A172 (cell line): Measurements from ENCODE around the gene ID3. TPM values are rescaled to one million over a fixed set of nuclear protein-coding genes. Genes with fewer than 3 reads are reported as not detected.
A peak's percentile ranks its signal among the peaks of the same experiment; 100 is the strongest.
"Not testable (repeated sequence)": the region's sequence is repeated elsewhere in the genome, so short reads cannot be mapped to it uniquely, and the experiment has no call there.

Experiments
- DNase-seq: peaks from one replicate; pipeline ENCODE4 v3.0.0-alpha.2; 2015; ENCODE audit warnings: low spot score
- total RNA-seq: library from RNA; depleted of rRNA; stranded (reverse); fragments of >200 nt; shearing (Covaris generic); gene quantifications from 2 replicates; pipeline ENCODE4 v1.2.3, GENCODE V29; 2014

ID3 gene
- total RNA-seq, 1 experiment from 2014 or later, result 244 TPM

DNA sequence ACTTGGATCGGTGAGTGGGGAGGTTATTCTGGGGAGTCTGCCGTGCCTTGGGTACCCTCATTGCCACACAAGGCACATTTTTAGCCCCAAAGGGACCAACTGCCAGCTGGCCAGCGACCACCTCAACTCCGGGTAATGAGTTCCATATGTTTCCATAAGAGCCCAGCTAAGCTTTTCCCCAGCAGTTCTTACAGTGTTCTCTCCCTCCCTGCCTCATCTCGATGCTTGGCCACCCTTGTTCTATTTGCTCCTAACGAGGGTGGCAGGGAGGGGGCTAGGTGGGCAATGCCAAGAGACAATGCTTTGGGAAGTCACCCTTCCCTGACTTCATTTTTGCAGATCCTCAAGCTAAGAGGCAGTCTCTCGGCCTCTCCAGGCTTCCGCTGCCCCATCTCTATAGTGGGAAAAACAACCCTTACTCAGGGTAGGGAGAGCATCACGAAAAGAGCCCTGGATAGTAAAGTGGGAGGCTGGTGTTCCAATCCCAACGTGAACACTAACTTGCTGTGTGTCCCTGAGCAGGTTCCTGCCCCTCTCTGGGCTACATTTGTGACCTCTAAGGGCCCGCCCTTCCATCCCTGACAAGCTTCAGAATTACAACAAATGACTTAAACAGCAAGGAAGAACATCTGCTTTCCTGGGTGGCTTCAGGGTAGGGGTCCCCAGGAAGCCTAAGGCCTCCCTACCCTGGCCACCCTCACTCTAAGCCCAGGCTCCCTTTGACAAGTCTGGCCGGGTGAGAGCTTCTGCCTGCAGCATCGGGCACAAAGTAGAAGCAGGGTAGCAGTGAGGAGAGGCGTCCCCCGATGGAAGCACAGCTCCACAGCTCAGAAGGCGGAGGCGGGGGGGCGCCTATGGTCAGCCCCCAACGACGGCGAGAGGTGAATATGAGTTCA is 5.8 kb downstream of the ID3 start:
- DNase-seq, result no peak

DNA sequence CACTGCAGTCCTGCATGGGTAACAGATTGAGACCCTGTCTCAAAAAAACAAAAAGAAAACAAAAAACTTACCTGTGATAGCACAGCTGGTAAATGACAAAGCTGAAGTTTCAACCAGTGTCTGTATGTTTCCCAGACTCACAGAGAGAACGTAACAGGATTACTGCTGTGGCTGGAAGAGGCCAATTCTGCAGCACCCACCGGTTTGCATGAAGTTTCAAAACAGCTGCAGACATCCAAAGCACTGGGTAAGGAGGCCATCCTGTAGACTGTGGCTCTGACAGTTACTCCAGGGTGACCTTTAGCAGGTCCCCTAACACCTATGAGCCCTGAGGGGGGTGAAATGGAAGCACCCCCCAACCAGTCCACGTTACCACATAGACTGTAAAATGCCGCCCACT is 7.5 kb downstream of the ID3 start:
- DNase-seq, result no peak

DNA sequence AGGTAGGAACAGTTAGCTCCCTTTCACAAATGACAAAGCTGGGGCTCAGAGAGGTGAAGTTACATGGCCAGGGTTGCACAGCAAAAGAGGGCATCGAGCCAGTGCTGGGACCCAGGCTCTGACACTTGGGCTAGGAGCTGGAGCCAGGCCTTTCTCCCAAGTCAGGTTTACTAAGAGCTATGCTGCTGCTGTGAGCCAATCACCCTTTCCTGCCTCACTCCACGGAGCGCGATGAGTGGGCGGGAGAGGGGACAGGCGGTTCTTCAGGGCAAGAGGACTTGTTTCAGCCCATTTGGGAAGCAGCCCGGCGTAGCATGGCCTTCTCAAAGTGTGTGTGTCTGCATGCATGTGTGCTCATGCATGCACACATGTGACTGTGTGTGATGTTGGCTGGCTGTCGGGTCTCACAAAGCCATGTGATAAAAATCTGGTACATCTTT is 10.6 kb downstream of the ID3 start:
- DNase-seq, result no peak

DNA sequence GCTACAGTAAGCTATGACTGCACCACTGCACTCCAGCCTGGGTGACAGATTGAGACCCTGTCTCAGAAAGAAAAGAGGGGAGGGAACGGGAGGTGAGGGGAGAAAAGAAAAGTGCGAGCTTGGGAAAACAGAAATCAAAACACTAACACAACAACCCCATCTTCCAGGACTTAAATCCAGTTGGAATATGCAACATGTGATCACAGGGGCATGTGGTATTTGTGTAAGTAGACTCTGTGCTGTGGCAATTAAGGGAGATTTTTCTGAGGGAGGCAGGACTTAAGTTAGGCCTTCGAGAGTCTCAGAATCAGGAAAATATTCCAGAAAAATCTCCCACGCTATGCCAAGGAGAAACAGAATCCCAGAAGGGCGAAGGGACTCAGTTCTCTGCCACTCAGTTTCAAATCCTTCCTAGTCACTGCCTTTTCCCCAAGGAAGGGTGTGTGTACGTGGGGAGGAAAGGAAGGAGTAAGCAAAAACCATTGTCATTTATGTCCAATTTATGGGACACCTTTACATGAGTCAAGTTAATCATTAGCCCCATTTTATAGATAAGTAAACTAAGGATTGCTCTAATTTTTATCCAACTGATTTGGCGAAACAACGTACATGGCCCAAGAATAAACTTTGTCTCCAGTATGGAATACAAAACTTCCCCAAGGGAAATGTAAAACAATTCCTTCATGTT is 12.3 kb downstream of the ID3 start:
- no peak for DNase-seq

DNA sequence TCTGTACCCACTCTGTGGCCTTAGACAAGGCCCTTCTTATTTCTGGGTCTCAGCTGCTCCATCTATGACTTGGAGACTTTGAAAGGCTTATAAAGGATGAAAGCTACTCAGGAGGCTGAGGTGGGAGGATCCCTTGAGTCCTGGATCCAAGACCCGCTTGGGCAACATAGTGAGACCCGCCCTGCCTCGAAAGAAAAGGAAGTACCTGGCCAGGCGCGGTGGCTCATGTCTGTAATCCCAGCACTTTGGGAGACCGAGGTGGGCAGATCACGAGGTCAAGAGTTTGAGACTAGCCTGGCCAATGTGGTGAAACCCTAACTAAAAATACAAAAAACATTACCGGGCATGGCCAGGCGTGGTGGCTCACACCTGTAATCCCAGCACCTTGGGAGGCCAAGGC is 13.4 kb downstream of the ID3 start:
- DNase-seq, result no peak

DNA sequence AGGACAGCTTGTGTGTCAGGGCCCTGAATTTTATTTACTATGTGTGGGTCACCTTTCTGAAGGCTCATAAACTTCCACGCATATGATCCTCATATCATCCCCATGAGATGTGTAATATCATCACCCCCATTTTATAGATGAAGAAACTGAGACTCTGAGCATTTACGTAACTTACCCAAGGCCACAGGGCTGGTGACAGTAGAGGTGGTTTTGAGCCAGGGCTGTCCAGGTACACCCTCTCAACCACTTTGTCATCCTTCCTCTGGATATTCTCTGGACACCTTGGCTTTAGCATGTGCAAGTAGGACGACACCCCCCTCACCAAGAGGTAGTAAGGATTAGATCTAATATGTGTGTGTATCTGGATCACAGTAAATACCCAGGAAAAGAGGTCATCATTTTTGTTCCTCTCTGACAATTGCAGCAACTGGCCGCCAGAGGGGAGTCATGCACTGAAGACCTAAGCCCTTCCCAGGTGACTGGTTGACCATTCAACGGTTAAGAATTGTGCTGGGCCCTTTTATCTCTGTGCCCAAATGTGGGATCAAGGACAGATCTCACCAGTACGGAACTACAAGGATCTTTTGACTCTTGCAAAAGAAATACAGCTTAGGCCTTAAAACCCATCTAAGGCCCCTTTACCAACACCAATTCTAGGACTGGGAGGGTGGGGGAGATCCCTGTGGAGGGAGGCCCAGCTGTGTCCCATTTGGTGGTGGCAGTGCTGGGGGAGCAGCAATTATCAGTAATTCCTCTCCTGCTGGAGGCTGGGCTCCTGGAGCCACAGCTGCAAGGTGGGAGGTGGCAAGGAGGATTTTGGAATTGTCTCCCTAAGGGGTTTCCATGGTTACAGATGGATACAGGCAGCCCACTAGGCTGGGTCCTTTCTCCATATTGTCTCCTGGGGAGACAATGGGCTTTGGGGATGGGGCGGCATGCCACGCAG is 14.6 kb downstream of the ID3 start:
- peak; percentile 72 for DNase-seq

DNA sequence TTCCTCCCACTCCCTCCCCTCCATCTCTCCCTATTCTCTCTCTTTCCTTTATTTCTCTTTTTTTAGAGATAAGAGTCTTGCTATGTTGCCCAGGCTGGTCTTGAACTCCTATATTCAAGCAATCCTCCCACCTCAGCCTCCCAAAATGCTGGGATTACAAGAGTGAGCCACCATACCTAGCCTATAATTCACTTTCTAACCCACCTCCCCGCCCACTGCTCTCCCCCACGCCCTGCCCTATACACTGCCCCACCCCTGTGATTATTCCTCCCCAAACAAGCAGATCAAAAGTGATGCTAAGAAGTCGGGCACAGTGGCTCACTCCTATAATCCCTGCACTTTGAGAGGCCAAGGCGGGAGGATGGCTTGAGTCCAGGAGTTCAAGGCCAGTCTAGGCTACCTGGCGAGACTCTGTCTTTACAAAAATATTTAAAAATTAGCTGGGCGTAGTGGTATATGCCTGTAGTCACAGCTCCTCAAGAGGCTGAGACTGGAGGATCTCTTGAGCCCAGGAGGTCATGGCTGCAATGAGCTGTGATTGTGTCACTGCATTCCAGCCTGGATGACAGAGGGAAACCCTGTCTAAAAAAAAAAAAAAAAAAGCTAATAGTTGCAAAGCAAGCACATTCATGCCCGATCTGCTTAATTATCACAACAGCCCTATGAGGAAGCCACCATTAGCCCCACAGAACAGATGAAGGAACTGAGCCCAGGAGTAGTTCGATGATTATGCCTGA is 15.4 kb downstream of the ID3 start:
- no peak for DNase-seq

DNA sequence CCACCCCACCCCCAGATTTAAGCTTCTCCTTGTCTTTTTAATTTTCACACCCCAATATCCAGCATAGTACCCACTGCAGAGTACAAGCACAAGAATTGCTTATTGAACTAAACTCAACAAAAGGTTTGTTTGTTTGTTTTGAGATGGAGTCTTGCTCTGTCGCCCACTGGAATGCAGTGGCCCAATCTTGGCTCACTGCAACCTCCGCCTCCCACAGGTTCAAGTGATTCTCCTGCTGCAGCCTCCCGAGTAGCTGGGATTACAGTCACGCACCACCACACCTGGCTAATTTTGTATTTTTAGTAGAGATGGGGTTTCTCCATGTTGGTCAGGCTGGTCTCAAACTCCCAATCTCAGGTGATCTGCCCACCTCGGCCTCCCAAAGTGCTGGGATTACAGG is 16.4 kb downstream of the ID3 start:
- not testable (repeated sequence) for DNase-seq

DNA sequence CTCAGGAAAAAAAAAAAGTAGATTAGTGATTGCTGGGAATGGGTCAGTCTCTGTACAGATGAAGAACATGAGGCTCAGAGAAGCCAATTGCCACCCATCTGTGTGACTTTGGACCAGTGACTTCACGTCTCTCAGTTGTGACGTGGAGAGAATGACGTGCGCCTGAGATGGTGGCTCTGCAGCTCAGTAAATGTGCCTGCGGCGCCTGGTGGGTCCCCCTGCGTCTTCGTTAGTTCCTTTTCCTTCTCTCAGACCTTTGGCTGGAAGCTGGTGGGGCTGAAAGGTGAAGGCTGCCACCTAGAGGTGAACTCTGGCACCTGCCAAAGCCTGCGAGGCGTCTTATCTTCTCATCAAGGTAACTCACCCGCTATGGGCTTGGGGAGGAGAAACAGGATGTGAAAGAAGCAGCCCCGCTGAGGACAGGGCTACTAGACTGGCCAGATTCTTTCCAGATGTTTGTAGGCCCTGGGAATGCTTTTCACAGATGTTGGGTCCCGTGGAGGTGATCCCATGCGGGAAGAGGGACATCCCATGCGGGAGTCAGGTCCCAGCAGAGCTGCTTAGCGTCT is 19.5 kb downstream of the ID3 start:
- peak; percentile 85 for DNase-seq

DNA sequence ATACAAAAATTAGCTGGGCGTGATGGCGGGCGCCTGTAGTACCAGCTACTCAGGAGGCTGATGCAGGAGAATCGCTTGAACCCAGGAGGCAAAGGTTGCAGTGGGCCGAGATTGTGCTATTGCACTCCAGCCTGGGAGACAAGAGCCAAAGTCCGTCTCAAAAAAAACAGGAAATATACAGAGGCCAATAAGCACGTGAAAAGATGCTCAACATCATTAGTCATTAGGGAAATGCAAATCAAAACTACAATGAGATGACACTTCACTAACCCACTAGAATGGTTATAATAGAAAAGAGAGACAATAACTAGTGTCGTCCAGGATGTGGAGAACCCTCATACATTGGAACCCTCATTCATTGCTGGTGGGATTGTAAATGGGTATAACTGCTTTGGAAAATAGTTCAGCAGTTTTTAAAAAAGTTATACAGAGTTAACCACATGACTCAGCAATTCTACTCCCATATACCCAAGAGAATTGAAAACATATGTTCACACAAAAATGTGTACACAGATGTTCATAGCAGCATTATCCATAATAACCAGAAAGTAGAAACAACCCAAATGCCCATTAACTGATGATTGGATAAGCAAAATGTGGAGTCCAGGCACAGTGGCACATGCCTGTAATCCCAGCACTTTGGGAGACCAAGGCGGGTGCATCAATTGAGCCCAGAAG is 21.9 kb downstream of the ID3 start:
- DNase-seq, result no peak

DNA sequence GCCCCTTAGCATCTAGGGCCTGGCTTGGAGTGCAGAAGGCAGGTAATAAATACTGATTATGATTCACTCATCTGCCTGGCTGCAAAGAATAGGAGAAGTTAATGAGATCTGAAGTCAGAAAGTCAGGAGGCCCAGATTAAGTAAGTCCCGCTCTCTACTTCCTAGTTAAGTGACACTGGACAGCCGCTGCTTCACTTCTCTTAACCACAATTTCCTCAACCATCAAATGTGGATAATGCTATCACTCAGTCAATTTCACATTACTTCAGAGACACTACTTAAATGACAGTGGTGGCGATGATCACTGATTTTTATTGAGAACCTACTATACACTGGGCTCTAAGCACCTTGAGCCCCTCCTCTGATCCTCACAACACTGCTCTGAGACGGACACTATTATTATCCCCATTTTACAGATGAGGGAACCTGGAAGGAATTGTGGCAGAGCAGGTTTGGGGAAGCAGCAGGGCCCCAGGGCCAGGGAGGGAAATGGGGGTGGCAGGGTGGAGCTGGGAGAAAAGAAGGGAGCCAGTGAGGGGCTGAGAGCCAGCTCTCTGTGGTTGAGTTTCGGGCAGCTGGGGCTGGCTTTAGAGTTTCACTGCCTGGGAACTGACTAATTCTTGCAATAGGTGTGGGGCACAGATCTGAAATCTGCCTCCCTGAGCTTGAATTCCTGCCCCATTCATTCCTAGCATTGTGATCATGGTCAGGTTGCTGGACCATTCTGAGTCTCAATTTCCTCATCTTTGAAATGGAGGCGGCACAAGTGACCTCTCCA is 25.9 kb downstream of the ID3 start:
- DNase-seq, result no peak

DNA sequence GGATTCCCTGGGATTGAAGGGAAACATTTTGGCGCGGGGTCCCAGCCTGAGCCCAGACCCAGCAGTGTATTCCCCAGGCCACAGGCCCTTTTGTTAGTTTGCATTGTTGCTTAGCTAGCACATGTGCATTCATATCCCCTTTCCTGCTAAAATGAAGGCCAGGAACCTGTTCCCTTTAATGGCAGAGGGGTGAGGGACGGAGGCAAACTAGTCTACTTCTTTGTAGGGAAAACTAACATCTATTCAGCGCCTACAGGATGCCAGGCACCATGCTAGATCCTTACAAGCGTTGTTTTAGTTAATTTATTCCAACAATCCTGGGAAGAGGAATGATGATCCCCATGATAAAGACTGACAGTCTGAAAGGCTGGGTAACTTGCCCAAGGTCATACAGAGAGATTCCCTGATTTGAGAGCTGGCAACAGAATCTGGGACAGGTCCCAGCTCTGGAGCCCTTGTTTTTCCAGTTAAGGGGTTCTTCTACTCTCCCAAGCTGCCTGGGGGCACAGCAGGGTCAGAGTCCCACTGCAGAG is 27.7 kb downstream of the ID3 start:
- no peak for DNase-seq

DNA sequence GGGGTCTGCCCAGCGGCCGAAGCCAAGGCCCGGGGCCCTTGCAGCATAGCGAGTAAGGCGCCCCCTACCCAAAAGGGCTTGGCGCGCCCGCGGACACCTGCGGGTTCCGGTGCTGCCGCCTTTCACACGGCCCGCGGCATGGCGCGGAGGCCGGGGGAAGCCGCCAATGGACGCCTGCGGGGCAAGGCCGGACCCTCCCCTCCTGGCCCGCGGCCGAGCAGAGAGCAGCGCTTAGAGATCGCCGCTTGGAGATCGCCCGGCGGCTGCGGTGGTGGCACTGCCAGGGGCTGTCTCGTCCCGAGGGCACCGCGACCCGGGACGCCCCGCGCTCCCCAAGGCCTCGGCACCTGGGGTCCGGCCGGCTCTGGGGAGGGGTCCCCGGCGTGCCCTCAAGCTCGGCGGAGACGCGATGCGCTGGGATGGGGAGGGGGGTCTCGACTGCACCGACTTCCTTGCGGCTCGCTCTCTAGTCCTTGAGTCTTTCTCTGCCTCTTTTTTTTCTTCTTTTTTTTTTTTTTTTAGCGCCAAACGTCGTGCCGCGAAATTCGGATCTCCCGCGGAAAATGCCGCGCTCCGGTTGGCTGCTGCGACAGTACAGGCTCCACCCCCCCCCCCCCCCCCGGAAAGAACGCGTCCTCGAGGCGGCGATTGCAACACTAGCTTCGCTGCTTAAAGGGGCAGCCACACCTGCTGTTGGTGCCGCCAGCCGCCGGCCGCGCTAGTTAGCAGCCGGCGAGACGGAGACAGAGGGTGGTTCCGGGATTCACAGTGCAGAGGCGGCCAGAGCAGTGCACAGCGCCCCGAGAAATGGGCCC is 28.3 kb downstream of the ID3 start, which contains the start of gene E2F2:
TSS of gene E2F2 (minus strand) at position 487 of the 815 bp plus-strand sequence. CDS start at position 47, 440 bp downstream.
- peak; percentile 60 for DNase-seq

DNA sequence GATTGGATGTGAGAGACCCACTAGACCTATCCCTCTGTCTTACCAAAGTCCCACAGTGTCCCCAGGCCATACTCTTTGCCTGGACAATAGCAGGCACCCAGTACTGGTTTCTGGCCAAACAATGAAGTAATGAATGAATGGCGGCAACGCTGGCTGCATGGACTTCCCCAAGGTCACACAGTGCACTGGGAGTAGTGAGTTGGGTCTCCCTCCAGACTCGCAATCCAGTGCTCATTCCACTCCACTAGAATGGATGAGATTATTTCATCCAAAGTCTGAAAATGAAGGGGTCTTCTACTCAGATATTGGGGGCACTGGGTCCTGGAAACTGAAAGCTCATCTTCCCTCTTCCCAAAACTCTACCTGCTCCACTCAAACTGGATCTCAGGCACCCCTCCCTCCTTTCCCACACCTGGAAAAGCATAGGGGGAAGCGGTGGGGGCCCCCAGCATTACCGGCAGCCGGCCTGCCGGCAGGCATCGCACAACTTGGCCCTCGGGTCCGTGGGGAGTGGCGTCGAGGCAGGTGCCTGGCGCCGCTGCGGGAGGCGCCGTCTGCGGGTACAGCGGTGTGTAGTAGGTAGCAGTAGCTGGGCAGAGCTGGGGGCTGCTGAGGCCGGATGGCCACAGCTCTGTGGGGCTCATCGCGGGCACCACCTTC is 29.1 kb downstream of the ID3 start:
- DNase-seq, result no peak

DNA sequence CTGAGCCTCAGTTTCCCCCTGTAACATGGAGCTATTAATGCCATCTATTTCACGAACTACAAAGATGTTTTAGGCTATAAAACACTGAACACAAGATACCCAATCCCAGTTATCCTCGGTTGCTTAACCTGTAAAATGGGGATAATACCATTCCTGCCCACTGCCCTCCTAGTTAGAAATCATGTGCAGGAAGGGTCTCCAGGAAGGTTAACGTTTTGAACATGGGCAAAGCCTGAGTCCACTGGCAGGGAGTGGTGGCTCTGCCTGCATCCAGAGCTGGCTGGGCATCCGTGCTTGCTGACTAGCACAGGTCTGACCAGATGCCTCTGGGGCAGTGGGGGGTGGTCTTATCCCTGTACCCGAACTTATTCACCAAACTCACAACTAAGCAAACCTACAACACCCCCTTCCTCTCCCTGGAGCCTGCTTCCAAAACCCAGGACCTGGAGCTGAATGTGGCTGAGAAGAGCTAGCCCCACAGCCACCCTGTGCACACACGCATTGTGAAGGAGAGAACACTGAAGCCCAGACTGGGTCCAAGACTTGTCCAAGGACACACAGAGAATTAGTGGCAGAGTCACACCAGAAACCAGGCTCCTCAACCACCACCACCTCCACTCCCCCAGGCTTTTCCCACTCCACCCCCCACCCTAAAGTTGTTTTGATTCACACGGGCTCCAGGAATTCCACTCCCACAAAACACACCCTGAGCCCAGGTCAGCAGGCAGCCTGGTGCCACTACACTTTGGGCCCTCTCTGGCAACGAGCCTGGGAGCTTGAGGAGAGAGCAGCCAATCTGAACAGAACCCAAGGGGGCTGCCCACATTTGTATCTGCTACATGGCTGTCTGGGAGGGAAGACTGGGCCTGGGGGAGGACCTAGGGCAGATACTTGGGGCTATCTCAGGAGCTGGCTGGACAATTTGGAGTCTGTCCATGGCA is 29.9 kb downstream of the ID3 start:
- DNase-seq, result no peak

DNA sequence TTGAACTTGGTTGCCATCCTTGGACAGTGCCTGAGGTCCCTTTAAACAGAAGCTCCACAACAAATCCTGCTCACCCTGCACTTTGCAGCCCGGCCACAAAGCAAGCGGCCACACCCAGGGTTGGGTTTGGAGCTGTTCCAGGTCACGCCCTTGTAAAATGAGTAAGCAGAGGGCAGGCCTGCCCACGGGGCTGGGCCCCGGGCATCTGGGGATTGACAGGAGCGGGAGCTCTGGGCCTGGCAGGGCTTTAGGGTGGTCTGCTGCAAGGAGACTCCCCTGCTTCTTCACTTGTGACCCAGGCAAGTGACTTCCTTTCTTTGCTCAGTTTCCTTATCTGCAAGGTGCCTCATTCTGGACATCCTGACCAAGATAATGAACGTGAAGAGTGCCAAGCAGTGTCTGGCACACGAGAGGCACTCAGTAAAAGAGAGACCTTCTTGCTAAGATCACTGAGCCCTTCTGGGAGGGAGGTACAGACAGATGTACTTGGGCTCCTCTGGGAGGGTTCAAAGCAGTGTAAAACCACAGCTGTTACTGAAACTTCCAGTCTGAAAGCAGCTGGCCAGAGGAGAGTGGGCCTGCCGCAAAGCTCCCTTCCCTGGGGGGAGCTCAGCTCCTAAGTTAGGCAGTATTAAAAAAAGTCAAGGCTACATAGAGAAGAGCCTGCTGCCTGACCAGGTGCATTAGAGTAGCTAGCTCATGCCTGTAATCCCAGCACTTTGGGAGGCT is 30.9 kb downstream of the ID3 start:
- DNase-seq, result peak; percentile 79
